ENCODE results near the gene FEM1C.

Gene FEM1C

GRCh38 chr5:115522832-115523403, 21.7 kb downstream of the FEM1C start:
- H3K4me3 ChIP-seq (ENCODE audit: low read depth, low read length) = no peak overlapping the region

DNA sequence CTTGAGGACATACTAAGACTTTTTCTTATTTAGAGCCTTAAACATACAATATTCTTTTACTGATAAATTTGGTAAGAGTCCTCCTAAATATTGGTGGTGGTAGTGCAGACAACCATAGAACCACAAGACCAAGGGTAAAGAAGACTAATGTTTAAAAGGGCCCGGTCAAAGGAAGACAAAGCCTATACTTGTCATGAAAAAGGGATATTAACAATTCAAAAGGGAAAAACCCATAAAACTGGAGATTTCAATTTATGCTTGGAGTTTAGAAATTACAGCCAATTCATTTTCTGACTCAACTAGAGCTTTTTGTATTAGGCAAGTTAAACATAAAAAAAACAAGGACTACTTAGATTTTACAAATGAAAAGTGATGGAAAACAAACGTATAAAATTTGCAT, 24.4 kb downstream of the FEM1C start:
- no peak overlapping the region for H3K4me3 ChIP-seq (ENCODE audit: low read depth, low read length)

- H3K4me3 ChIP-seq (ENCODE audit: low read depth, low read length) = no peak overlapping the region
Measured at GRCh38 chr5:115516372-115516771, 28.2 kb downstream of the FEM1C start.

- no peak overlapping the region for H3K4me3 ChIP-seq (ENCODE audit: low read depth, low read length)
Measured at GRCh38 chr5:115514220-115514619, 30.4 kb downstream of the FEM1C start.

- H3K4me3 ChIP-seq (ENCODE audit: low read depth, low read length) = no peak overlapping the region
Measured at GRCh38 chr5:115511632-115512031, 32.9 kb downstream of the FEM1C start.

DNA sequence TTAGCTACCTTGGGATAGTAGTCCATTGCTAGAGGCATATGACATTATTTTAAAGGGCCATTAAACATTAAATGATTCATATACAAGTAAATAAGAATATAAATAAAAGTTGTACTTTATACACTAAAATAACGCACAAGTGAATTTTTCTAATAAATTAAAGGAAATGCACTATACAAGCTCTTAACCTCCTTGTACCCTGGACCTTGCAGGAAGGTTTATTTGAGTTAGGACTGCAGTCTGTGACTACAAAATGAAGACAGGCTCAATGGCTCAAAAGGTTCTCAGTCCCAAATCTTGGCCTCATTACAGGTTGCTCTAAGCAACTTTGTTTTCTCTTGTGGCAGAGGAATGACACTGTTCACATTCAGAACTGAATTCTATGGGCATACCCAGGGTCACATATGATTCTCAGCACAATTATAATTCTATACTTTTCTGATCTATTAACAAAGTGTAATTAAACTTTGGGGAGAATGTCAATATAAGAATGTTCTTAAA, 34.4 kb downstream of the FEM1C start:
- H3K4me3 ChIP-seq (ENCODE audit: low read depth, low read length) = no peak overlapping the region

- no peak overlapping the region for H3K4me3 ChIP-seq (ENCODE audit: low read depth, low read length)
Measured at GRCh38 chr5:115509547-115509946, 35.0 kb downstream of the FEM1C start.

GRCh38 chr5:115507681-115508080, 36.9 kb downstream of the FEM1C start:
- no peak overlapping the region for H3K4me3 ChIP-seq (ENCODE audit: low read depth, low read length)

DNA sequence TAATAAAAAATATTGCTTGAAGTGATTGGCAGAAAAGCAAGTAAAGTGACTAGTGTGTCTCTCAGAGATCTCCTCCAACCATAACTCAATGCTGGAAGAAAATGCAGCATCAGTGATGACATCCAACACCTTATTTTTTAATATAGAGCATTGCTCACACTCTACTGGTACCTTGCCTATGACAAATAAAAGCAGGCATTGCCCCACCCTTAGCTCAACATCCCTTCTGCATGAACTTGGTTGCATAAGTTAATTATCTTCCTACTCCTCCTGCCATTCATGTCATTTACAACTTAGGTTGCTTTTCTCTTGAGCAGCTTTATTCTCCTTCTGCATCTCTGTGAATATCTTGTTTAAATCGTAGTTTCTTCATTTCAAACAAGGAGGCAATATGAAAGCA, 41.2 kb downstream of the FEM1C start:
- no peak overlapping the region for H3K4me3 ChIP-seq (ENCODE audit: low read depth, low read length)

- H3K4me3 ChIP-seq (ENCODE audit: low read depth, low read length) = no peak overlapping the region
Measured at GRCh38 chr5:115501464-115502210, 42.9 kb downstream of the FEM1C start.

DNA sequence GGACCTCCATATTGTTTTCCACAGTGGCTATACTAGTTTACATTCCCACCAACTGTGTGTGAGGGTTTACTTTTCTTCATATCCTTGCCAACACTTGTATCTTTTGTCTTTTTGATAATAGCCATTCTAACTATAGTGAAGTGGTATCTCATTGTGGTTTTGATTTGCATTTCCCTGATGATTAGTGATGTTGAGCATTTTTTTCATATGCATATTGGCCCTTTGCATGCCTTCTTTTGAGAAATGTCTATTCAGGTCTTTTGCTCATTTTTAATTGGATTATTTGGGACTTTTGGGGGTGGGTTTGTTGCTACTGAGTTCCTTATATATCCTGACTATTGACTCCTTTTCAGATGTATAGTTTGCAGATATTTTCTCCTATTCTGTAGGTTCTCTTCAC, 44.4 kb downstream of the FEM1C start:
- H3K4me3 ChIP-seq (ENCODE audit: low read depth, low read length) = no peak overlapping the region

- no peak overlapping the region for H3K4me3 ChIP-seq (ENCODE audit: low read depth, low read length)
Measured at GRCh38 chr5:115496936-115497576, 47.5 kb downstream of the FEM1C start.

DNA sequence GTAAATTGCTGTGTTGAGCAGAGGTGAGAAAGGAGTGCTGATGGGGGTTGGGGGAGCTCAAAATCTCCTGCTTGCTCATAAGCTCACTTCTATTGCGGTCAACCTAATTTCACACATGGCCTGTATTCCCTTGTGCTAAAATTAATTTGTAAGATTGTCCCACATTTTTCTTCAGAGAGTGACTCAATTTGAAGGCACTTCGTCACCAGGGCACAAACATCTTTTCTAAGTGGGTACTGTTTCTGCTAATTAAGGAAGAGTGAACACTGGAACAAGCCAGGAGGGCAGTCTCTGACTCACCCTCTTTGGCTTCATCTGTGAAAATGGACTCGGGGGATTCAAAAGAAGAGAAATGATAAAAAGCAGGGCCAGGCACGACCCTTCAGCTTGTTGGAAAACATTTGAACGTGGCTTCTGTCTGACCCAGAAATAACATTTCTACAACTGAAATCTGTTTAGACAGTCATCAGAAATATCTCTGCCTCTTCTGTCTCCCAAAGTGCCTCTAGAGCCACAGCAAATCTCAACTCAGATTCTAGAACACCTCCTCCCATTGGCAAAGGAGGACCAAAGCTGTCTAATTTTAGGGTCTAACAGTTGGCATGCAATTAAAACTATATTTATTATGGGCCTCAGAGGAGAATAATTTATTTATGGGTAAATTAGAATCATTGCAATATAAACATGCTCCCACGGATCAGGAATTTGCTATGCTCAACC, 49.8 kb downstream of the FEM1C start:
- H3K4me3 ChIP-seq (ENCODE audit: low read depth, low read length) = no peak overlapping the region

GRCh38 chr5:115490596-115490995, 54.0 kb downstream of the FEM1C start:
- H3K4me3 ChIP-seq (ENCODE audit: low read depth, low read length) = no peak overlapping the region

- no peak overlapping the region for H3K4me3 ChIP-seq (ENCODE audit: low read depth, low read length)
Measured at GRCh38 chr5:115489733-115490132, 54.8 kb downstream of the FEM1C start.

GRCh38 chr5:115487756-115488155, 56.8 kb downstream of the FEM1C start:
- no peak overlapping the region for H3K4me3 ChIP-seq (ENCODE audit: low read depth, low read length)

GRCh38 chr5:115487168-115487567, 57.4 kb downstream of the FEM1C start:
- no peak overlapping the region for H3K4me3 ChIP-seq (ENCODE audit: low read depth, low read length)

DNA sequence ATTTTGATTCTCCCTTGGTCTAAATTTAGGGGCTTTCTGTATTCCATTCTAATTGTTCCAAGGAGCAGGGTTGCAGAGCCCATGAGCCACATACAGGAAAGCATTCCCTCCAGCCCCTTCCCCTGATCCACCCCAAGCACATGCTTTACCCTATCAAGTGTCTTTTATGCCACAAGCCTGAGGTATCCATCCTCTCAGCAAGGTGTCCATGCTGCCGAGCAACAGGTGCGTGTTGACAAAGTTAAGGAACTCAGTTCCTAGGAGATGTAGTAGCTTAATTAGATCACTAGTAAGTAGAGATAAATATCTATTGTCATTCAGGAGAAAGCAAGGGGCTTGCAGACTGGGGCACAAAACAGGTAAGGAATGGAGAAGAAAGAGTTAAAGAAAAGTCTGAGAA, 57.8 kb downstream of the FEM1C start:
- H3K4me3 ChIP-seq (ENCODE audit: low read depth, low read length) = no peak overlapping the region

GRCh38 chr5:115484368-115484767, 60.2 kb downstream of the FEM1C start:
- no peak overlapping the region for H3K4me3 ChIP-seq (ENCODE audit: low read depth, low read length)

- no peak overlapping the region for H3K4me3 ChIP-seq (ENCODE audit: low read depth, low read length)
Measured at GRCh38 chr5:115480900-115481299, 63.7 kb downstream of the FEM1C start.

DNA sequence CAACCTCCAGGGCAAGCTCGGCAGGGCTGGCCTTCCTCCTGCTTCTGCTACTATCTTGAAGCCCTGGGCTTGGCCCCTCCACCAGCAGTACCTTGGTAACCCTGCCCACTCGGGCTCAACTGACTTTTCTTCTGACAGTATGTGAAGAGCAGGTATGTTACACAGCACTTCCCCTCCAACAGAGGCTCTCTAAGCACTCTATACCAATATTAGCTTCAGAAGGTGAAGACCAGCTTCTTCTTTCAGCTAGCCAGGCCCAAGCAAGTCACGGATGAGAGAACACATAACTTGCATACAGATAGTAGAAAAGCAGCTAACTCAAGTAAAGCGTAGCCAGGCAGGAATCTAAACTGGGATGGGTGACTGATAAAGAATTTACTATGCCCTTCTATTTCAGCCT, 64.3 kb downstream of the FEM1C start:
- H3K4me3 ChIP-seq (ENCODE audit: low read depth, low read length) = no peak overlapping the region

All from iPS-11a (cell line).